GM23338 (cell line): Measurements from ENCODE around the gene ABHD14A. TPM values are rescaled to one million over a fixed set of nuclear protein-coding genes. Genes with fewer than 3 reads are reported as not detected.

Experiments
- ATAC-seq: fragments of 200-7000 bp; cut with Tn5 transposase; 3 replicates; pipeline ENCODE4 v1.9.1; 2020
- DNase-seq: peaks from one replicate; pipeline ENCODE4 v3.0.0-alpha.2; 2015; ENCODE audit warnings: low spot score
- H2AFZ ChIP-seq: fragments of 200-600 bp; sonication (generic); 2 replicates; pipeline ENCODE4 v1.8.0; 2016; ENCODE audit warnings: antibody characterized with exemption, mild to moderate bottlenecking, moderate library complexity
- H3F3A ChIP-seq: fragments of 200-600 bp; sonication (generic); replicated peaks from 2 replicates; pipeline ENCODE4 v1.8.0; 2017; ENCODE audit warnings: antibody characterized with exemption, mixed run types, low read depth
- H3K27ac ChIP-seq: fragments of 200-600 bp; sonication (generic); 2 replicates; pipeline ENCODE4 v1.6.1; 2016; ENCODE audit warnings: low read depth
- H3K27me3 ChIP-seq: fragments of 200-600 bp; sonication (generic); 2 replicates; pipeline ENCODE4 v1.8.0; 2016; ENCODE audit warnings: mild to moderate bottlenecking, mixed run types, moderate library complexity; ENCODE audit not compliant: insufficient read depth
- H3K36me3 ChIP-seq: fragments of 200-600 bp; sonication (generic); 2 replicates; pipeline ENCODE4 v1.8.0; 2016; ENCODE audit warnings: mild to moderate bottlenecking; ENCODE audit not compliant: insufficient read depth
- H3K4me1 ChIP-seq: fragments of 200-600 bp; sonication (generic); 2 replicates; pipeline ENCODE4 v1.8.0; 2016; ENCODE audit warnings: mild to moderate bottlenecking, moderate library complexity; ENCODE audit not compliant: insufficient read depth
- H3K4me2 ChIP-seq: fragments of 200-600 bp; sonication (generic); 2 replicates; pipeline ENCODE4 v1.7.1; 2017; ENCODE audit warnings: mixed run types
- H3K4me3 ChIP-seq: fragments of 200-600 bp; sonication (generic); 2 replicates; pipeline ENCODE4 v1.6.1; 2016; ENCODE audit warnings: mixed run types
- H3K79me2 ChIP-seq: fragments of 200-600 bp; sonication (generic); replicated peaks from 2 replicates; pipeline ENCODE4 v1.8.0; 2017; ENCODE audit warnings: mild to moderate bottlenecking; ENCODE audit not compliant: insufficient read depth
- H3K9me2 ChIP-seq: fragments of 200-600 bp; sonication (generic); 2 replicates; pipeline ENCODE4 v1.8.0; 2017; ENCODE audit not compliant: insufficient read depth
- H4K20me1 ChIP-seq: fragments of 200-600 bp; sonication (generic); replicated peaks from 2 replicates; pipeline ENCODE4 v1.8.0; 2017; ENCODE audit warnings: mild to moderate bottlenecking; ENCODE audit not compliant: insufficient read depth
- H3K27ac Mint-ChIP-seq: 2 replicates; pipeline ENCODE4 v1.8.0; 2020; ENCODE audit warnings: inconsistent platforms, mild to moderate bottlenecking, moderate library complexity, mixed read lengths
- H3K27me3 Mint-ChIP-seq: 3 replicates; pipeline ENCODE4 v1.8.0; 2022; ENCODE audit warnings: low read depth, mild to moderate bottlenecking, moderate library complexity, mixed read lengths, inconsistent platforms; ENCODE audit not compliant: insufficient read depth, poor library complexity
- H3K36me3 Mint-ChIP-seq: 3 replicates; pipeline ENCODE4 v1.8.0; 2021; ENCODE audit warnings: low read depth, mild to moderate bottlenecking, inconsistent platforms, moderate library complexity, mixed read lengths
- H3K4me1 Mint-ChIP-seq: 3 replicates; pipeline ENCODE4 v1.8.0; 2020; ENCODE audit warnings: mild to moderate bottlenecking, inconsistent platforms, mixed read lengths
- H3K4me3 Mint-ChIP-seq: 3 replicates; pipeline ENCODE4 v1.8.0; 2021; ENCODE audit warnings: moderate library complexity, mild to moderate bottlenecking, inconsistent platforms, mixed read lengths
- H3K9me3 Mint-ChIP-seq: 3 replicates; pipeline ENCODE4 v1.8.0; 2020; ENCODE audit warnings: moderate library complexity, mild to moderate bottlenecking, inconsistent platforms, mixed read lengths
- CREB1 ChIP-seq: fragments of 250-450 bp; sonication (Bioruptor Pico); IDR thresholded peaks from 2 replicates; pipeline ENCODE4 v1.5.0; 2020; ENCODE audit warnings: low read depth, mild to moderate bottlenecking, moderate library complexity
- EZH2 ChIP-seq: fragments of 200-600 bp; sonication (generic); IDR thresholded peaks from one replicate; pipeline ENCODE4 v1.8.0; 2017; ENCODE audit warnings: antibody characterized with exemption, mild to moderate bottlenecking, low read depth; ENCODE audit not compliant: unreplicated experiment
- EZH2phosphoT487 ChIP-seq: fragments of 200-600 bp; sonication (generic); IDR thresholded peaks from one replicate; pipeline ENCODE4 v1.8.1; 2018; ENCODE audit warnings: antibody characterized with exemption; ENCODE audit not compliant: unreplicated experiment
- JUNB ChIP-seq: IDR thresholded peaks from one replicate; pipeline ENCODE4 v1.6.1; 2016; ENCODE audit warnings: antibody characterized with exemption; ENCODE audit not compliant: unreplicated experiment
- NANOG ChIP-seq: IDR thresholded peaks from 2 replicates; pipeline ENCODE4 v1.6.1; 2016; ENCODE audit warnings: antibody characterized with exemption, borderline replicate concordance
- POLR2AphosphoS5 ChIP-seq: IDR thresholded peaks from 2 replicates; pipeline ENCODE4 v1.6.1; 2016; ENCODE audit warnings: antibody characterized with exemption, low read depth
- STAT1 ChIP-seq: IDR thresholded peaks from one replicate; pipeline ENCODE4 v1.6.1; 2016; ENCODE audit warnings: antibody characterized with exemption; ENCODE audit not compliant: unreplicated experiment
- ZNF114 ChIP-seq: fragments of 250-450 bp; sonication (Bioruptor Pico); IDR thresholded peaks from 2 replicates; pipeline ENCODE4 v1.5.0; 2020; ENCODE audit warnings: mild to moderate bottlenecking, moderate library complexity
- ZNF331 ChIP-seq: fragments of 250-450 bp; sonication (Bioruptor Pico); IDR thresholded peaks from 2 replicates; pipeline ENCODE4 v1.5.0; 2020; ENCODE audit warnings: low read depth, mild to moderate bottlenecking, moderate library complexity
- polyA plus RNA-seq: library from polyadenylated mRNA; unstranded; fragments of >200 nt; fragmentation: Nextera tagmentation; extraction: Ambion mirVana; gene quantifications from 2 replicates; pipeline ENCODE4 v1.2.1, GENCODE V29; 2016
- total RNA-seq: library from RNA; depleted of rRNA; stranded (reverse); fragments of >200 nt; shearing (Covaris generic); gene quantifications from 2 replicates; pipeline ENCODE4 v1.2.3, GENCODE V29; 2014
- TF ChIP-seq, protein P1 (sequence below), 2 experiments: fragments of 200-600 bp in 1 of 2; sonication (generic) in 1 of 2; conservative IDR thresholded peaks; 2 replicates each; pipeline versions ENCODE4 v1.5.1 to v1.6.1; 2016 to 2017; ENCODE audit warnings: antibody characterized with exemption in 2 of 2, low read depth in 2 of 2, mild to moderate bottlenecking in 2 of 2, moderate library complexity in 1 of 2
- TF ChIP-seq, protein P2 (sequence below): IDR thresholded peaks from 2 replicates; pipeline ENCODE4 v1.6.1; 2016; ENCODE audit warnings: antibody characterized with exemption
- TF ChIP-seq, protein P3 (sequence below): IDR thresholded peaks from one replicate; pipeline ENCODE4 v1.6.1; 2018; ENCODE audit warnings: antibody characterized with exemption; ENCODE audit not compliant: unreplicated experiment
- TF ChIP-seq, protein P4 (sequence below): fragments of 250-450 bp; sonication (Bioruptor Pico); IDR thresholded peaks from 2 replicates; pipeline ENCODE4 v1.5.0; 2020; ENCODE audit warnings: mild to moderate bottlenecking, moderate library complexity

ABHD14A gene
- total and polyA plus RNA-seq, 2 experiments from 2014 or later, result 7.8 to 12.7 TPM

DNA sequence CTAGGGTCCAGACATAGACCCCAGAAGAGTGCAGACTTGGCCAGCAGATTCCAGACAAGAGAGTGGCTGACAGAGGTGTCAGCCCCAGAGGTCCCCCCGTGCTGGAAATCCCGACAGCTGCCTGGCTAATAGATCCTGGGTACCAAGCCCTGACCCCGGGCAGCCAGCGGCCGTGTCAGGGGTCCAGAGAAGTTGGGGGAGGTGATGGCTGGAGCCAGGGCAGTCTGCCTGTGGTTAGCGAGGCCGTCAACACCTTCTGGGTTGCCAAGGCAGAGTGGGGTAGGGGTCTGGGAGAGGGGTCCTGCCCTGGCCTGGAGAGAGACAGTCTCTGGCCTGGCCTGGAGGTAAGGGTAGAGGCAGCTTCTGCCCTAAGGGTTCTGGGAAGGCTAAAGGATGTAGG, 45.9 kb downstream of the ABHD14A start:
- H2AFZ ChIP-seq, result no peak overlapping the region
- H3K9me2 ChIP-seq, result no peaks in the 10 kb centered on the region
- H3K27me3 ChIP-seq, result no peaks in the 10 kb centered on the region
- H4K20me1 ChIP-seq, result no peaks in the 10 kb centered on the region
- Mint-ChIP-seq H3K4me1 (peaks cover 11% of the 10 kb centered on the region), H3K9me3 (no peaks in the 10 kb centered on the region), H3K36me3 (no peaks in the 10 kb centered on the region), H3K27me3 (peaks cover 12% of the 10 kb centered on the region), H3K4me3 (no peak overlapping the region), H3K27ac (no peak overlapping the region)
- H3K36me3 ChIP-seq, result no peaks in the 10 kb centered on the region
- H3K4me3 ChIP-seq, result no peak overlapping the region
- DNase-seq (no peak), ATAC-seq (no peak)
- no peak overlapping the region for H3K4me2 ChIP-seq
- H3K79me2 ChIP-seq, result no peaks in the 10 kb centered on the region
- TF ChIP-seq, protein P1, sequence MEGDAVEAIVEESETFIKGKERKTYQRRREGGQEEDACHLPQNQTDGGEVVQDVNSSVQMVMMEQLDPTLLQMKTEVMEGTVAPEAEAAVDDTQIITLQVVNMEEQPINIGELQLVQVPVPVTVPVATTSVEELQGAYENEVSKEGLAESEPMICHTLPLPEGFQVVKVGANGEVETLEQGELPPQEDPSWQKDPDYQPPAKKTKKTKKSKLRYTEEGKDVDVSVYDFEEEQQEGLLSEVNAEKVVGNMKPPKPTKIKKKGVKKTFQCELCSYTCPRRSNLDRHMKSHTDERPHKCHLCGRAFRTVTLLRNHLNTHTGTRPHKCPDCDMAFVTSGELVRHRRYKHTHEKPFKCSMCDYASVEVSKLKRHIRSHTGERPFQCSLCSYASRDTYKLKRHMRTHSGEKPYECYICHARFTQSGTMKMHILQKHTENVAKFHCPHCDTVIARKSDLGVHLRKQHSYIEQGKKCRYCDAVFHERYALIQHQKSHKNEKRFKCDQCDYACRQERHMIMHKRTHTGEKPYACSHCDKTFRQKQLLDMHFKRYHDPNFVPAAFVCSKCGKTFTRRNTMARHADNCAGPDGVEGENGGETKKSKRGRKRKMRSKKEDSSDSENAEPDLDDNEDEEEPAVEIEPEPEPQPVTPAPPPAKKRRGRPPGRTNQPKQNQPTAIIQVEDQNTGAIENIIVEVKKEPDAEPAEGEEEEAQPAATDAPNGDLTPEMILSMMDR (conservative IDR thresholded peaks at IDR 0.05; ENCODE audit: low read depth in 2 of 2), result no peak
- TF ChIP-seq, protein P2, sequence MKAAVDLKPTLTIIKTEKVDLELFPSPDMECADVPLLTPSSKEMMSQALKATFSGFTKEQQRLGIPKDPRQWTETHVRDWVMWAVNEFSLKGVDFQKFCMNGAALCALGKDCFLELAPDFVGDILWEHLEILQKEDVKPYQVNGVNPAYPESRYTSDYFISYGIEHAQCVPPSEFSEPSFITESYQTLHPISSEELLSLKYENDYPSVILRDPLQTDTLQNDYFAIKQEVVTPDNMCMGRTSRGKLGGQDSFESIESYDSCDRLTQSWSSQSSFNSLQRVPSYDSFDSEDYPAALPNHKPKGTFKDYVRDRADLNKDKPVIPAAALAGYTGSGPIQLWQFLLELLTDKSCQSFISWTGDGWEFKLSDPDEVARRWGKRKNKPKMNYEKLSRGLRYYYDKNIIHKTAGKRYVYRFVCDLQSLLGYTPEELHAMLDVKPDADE, result no peak
- TF ChIP-seq STAT1 (no peak), JUNB (no peak), ZNF114 (CRISPR knock-in tag) (no peak), ZNF331 (CRISPR knock-in tag) (no peak), EZH2 (no peak), NANOG (no peak), EZH2phosphoT487 (no peak), POLR2AphosphoS5 (no peak), CREB1 (CRISPR knock-in tag) (no peak)
- TF ChIP-seq, protein P3, sequence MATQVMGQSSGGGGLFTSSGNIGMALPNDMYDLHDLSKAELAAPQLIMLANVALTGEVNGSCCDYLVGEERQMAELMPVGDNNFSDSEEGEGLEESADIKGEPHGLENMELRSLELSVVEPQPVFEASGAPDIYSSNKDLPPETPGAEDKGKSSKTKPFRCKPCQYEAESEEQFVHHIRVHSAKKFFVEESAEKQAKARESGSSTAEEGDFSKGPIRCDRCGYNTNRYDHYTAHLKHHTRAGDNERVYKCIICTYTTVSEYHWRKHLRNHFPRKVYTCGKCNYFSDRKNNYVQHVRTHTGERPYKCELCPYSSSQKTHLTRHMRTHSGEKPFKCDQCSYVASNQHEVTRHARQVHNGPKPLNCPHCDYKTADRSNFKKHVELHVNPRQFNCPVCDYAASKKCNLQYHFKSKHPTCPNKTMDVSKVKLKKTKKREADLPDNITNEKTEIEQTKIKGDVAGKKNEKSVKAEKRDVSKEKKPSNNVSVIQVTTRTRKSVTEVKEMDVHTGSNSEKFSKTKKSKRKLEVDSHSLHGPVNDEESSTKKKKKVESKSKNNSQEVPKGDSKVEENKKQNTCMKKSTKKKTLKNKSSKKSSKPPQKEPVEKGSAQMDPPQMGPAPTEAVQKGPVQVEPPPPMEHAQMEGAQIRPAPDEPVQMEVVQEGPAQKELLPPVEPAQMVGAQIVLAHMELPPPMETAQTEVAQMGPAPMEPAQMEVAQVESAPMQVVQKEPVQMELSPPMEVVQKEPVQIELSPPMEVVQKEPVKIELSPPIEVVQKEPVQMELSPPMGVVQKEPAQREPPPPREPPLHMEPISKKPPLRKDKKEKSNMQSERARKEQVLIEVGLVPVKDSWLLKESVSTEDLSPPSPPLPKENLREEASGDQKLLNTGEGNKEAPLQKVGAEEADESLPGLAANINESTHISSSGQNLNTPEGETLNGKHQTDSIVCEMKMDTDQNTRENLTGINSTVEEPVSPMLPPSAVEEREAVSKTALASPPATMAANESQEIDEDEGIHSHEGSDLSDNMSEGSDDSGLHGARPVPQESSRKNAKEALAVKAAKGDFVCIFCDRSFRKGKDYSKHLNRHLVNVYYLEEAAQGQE, result no peak
- TF ChIP-seq, protein P4, sequence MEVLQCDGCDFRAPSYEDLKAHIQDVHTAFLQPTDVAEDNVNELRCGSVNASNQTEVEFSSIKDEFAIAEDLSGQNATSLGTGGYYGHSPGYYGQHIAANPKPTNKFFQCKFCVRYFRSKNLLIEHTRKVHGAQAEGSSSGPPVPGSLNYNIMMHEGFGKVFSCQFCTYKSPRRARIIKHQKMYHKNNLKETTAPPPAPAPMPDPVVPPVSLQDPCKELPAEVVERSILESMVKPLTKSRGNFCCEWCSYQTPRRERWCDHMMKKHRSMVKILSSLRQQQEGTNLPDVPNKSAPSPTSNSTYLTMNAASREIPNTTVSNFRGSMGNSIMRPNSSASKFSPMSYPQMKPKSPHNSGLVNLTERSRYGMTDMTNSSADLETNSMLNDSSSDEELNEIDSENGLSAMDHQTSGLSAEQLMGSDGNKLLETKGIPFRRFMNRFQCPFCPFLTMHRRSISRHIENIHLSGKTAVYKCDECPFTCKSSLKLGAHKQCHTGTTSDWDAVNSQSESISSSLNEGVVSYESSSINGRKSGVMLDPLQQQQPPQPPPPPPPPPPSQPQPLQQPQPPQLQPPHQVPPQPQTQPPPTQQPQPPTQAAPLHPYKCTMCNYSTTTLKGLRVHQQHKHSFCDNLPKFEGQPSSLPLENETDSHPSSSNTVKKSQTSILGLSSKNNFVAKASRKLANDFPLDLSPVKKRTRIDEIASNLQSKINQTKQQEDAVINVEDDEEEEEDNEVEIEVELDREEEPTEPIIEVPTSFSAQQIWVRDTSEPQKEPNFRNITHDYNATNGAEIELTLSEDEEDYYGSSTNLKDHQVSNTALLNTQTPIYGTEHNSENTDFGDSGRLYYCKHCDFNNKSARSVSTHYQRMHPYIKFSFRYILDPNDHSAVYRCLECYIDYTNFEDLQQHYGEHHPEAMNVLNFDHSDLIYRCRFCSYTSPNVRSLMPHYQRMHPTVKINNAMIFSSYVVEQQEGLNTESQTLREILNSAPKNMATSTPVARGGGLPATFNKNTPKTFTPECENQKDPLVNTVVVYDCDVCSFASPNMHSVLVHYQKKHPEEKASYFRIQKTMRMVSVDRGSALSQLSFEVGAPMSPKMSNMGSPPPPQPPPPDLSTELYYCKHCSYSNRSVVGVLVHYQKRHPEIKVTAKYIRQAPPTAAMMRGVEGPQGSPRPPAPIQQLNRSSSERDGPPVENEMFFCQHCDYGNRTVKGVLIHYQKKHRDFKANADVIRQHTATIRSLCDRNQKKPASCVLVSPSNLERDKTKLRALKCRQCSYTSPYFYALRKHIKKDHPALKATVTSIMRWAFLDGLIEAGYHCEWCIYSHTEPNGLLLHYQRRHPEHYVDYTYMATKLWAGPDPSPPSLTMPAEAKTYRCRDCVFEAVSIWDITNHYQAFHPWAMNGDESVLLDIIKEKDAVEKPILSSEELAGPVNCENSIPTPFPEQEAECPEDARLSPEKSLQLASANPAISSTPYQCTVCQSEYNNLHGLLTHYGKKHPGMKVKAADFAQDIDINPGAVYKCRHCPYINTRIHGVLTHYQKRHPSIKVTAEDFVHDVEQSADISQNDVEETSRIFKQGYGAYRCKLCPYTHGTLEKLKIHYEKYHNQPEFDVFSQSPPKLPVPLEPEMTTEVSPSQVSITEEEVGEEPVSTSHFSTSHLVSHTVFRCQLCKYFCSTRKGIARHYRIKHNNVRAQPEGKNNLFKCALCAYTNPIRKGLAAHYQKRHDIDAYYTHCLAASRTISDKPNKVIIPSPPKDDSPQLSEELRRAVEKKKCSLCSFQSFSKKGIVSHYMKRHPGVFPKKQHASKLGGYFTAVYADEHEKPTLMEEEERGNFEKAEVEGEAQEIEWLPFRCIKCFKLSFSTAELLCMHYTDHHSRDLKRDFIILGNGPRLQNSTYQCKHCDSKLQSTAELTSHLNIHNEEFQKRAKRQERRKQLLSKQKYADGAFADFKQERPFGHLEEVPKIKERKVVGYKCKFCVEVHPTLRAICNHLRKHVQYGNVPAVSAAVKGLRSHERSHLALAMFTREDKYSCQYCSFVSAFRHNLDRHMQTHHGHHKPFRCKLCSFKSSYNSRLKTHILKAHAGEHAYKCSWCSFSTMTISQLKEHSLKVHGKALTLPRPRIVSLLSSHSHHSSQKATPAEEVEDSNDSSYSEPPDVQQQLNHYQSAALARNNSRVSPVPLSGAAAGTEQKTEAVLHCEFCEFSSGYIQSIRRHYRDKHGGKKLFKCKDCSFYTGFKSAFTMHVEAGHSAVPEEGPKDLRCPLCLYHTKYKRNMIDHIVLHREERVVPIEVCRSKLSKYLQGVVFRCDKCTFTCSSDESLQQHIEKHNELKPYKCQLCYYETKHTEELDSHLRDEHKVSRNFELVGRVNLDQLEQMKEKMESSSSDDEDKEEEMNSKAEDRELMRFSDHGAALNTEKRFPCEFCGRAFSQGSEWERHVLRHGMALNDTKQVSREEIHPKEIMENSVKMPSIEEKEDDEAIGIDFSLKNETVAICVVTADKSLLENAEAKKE (CRISPR knock-in tag), result no peak
- H3K27ac ChIP-seq, result no peak overlapping the region
- no peaks in the 10 kb centered on the region for H3F3A ChIP-seq
- H3K4me1 ChIP-seq, result peaks cover 3% of the 10 kb centered on the region; the same call in 1 of the 2 replicates
